ENCODE data around the gene TCERG1L. TPM values are rescaled to one million over a fixed set of nuclear protein-coding genes. Genes with fewer than 3 reads are reported as not detected.

TCERG1L gene
- total RNA-seq, 1 experiment from 2014 or later = not detected

DNA sequence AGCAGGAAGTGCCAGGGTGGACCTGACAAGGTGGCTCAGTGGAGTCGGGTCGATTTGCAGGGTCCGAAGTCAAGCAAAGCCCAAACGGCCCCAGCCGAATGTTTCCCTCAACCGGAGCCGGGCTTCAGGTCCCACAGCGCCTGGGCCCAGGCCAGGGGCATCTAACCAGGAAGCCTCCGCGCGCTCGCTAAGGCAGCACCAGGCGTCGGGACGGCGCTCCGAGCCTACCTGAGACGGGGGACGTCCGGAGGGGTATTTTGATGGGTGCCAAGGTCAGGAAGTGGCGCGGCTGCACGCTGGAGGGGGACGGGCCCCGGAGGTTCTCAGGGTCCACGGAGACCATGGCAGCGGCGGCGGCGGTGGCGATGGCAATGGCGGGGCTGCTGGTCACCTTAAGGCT is 51.5 kb downstream of the TCERG1L start:
- Histone ChIP-seq H3K27ac (ENCODE audit: low read length) (no peak overlapping the region), H3K4me1 (ENCODE audit: control insufficient read depth, insufficient read depth, low read length) (no peaks in the 10 kb centered on the region), H3K27me3 (ENCODE audit: control insufficient read depth, insufficient read depth, low read length) (peaks cover 22% of the 10 kb centered on the region), H3K9me3 (ENCODE audit: control insufficient read depth, insufficient read depth, low read depth, low read length) (no peaks in the 10 kb centered on the region), H3K4me3 (ENCODE audit: low read depth in 2 of 2, low read length in 2 of 2) (no peak overlapping the region), H3K36me3 (ENCODE audit: control insufficient read depth, insufficient read depth, low read length) (no peaks in the 10 kb centered on the region)
- ChIA-PET POLR2A (no interaction called here), CTCF (no interaction called here)
- no peak for TF ChIP-seq REST (IDR thresholded peaks at IDR 0.05; ENCODE audit: insufficient read depth in 1 of 2, low read depth in 2 of 2, low read length in 1 of 2)
- TF ChIP-seq CTCF (IDR thresholded peaks at IDR 0.05) = no peak
- no peak for TF ChIP-seq TCF7L2 (IDR thresholded peaks at IDR 0.05; ENCODE audit: low read depth, low read length)
- TF ChIP-seq POLR2AphosphoS5 (IDR thresholded peaks at IDR 0.05; ENCODE audit: low read depth, low read length) = no peak
- no peak for TF ChIP-seq SIN3A (IDR thresholded peaks at IDR 0.05; ENCODE audit: borderline replicate concordance, insufficient read depth, low read depth, low read length)
- ATAC-seq (no peak), DNase-seq (ENCODE audit: low read depth, low spot score) (no peak)
- intact Hi-C loops (cut with micrococcal nuclease; ENCODE audit: unreplicated experiment) = no loop called here
- BruUV-seq (replicated peaks) = no TSS peak
- in situ Hi-C loops (cut with HindIII; ENCODE audit: low pct_unique_long_range_greater_than_20kb, low sequenced_read_pairs) = no loop called here

GRCh38 chr10:131259535-131259934 is 52.0 kb downstream of the TCERG1L start:
- H3K36me3 ChIP-seq (ENCODE audit: control insufficient read depth, insufficient read depth, low read length) = no peaks in the 10 kb centered on the region
- no peaks in the 10 kb centered on the region for H3K4me1 ChIP-seq (ENCODE audit: control insufficient read depth, insufficient read depth, low read length)
- ChIA-PET CTCF (no interaction called here), POLR2A (no interaction called here)
- H3K27ac ChIP-seq (ENCODE audit: low read length) = no peak overlapping the region
- in situ Hi-C loops (cut with HindIII; ENCODE audit: low pct_unique_long_range_greater_than_20kb, low sequenced_read_pairs) = no loop called here
- BruUV-seq (replicated peaks) = no TSS peak
- intact Hi-C loops (cut with micrococcal nuclease; ENCODE audit: unreplicated experiment) = no loop called here
- DNase-seq (ENCODE audit: low read depth, low spot score) (no peak), ATAC-seq (no peak)
- TF ChIP-seq POLR2AphosphoS5 (IDR thresholded peaks at IDR 0.05; ENCODE audit: low read depth, low read length) (no peak), CTCF (IDR thresholded peaks at IDR 0.05) (no peak), TCF7L2 (IDR thresholded peaks at IDR 0.05; ENCODE audit: low read depth, low read length) (no peak), REST (IDR thresholded peaks at IDR 0.05; ENCODE audit: insufficient read depth in 1 of 2, low read depth in 2 of 2, low read length in 1 of 2) (no peak), SIN3A (IDR thresholded peaks at IDR 0.05; ENCODE audit: borderline replicate concordance, insufficient read depth, low read depth, low read length) (no peak)
- H3K27me3 ChIP-seq (ENCODE audit: control insufficient read depth, insufficient read depth, low read length) = peaks cover 20% of the 10 kb centered on the region
- H3K4me3 ChIP-seq (ENCODE audit: low read depth in 2 of 2, low read length in 2 of 2) = no peak overlapping the region
- no peaks in the 10 kb centered on the region for H3K9me3 ChIP-seq (ENCODE audit: control insufficient read depth, insufficient read depth, low read depth, low read length)

All from Panc1 (cell line).